GM21737 (cell line): Measurements from ENCODE around the gene S100PBP.
"Not testable (repeated sequence)": the region's sequence is repeated elsewhere in the genome, so short reads cannot be mapped to it uniquely, and the experiment has no call there.

Experiments
- ATAC-seq: cut with Tn5 transposase; IDR thresholded peaks from one replicate; pipeline ENCODE4 v1.9.1; 2021; ENCODE audit warnings: mild to moderate bottlenecking, moderate library complexity; ENCODE audit not compliant: unreplicated experiment

S100PBP gene

GRCh38 chr1:32899586-32900296 is 82.3 kb downstream of the S100PBP start:
- ATAC-seq: no peak

GRCh38 chr1:32900371-32900955 is 83.0 kb downstream of the S100PBP start:
- ATAC-seq: no peak

- ATAC-seq: no peak
Measured at GRCh38 chr1:32900956-32901822, 83.7 kb downstream of the S100PBP start, which contains the start of gene TMEM54. TMEM54 (minus strand) TSS chr1:32901389; CDS start chr1:32901238, 151 bp downstream.

GRCh38 chr1:32901823-32902534 is 84.5 kb downstream of the S100PBP start:
- no peak for ATAC-seq

- ATAC-seq: no peak
Measured at GRCh38 chr1:32902535-32902920, 85.1 kb downstream of the S100PBP start.

- ATAC-seq: no peak
Measured at GRCh38 chr1:32903991-32904785, 86.7 kb downstream of the S100PBP start.

GRCh38 chr1:32904797-32905196 is 87.3 kb downstream of the S100PBP start:
- ATAC-seq: no peak

GRCh38 chr1:32905588-32905987 is 88.1 kb downstream of the S100PBP start:
- ATAC-seq: not testable (repeated sequence)

- no peak for ATAC-seq
Measured at GRCh38 chr1:32906654-32907053, 89.2 kb downstream of the S100PBP start.

- ATAC-seq: no peak
Measured at GRCh38 chr1:32907435-32907834, 90.0 kb downstream of the S100PBP start.
